Ovary (tissue), 3 donors: Measurements from ENCODE around the gene HSF5.

ENCODE experiments used
- CTCF ChIP-seq, 3 donors: fragments of 450-650 bp in 2 of 3; fragments of 200-600 bp in 1 of 3; IDR thresholded peaks; one replicate each; pipeline versions ENCODE4 v1.5.1 to v1.8.0; 2016 to 2022; ENCODE audit warnings: antibody characterized with exemption in 3 of 3, mild to moderate bottlenecking in 1 of 3
- EP300 ChIP-seq: sonication (generic); formaldehyde crosslinking; IDR thresholded peaks from one replicate; pipeline ENCODE4 v1.6.1; 2017; ENCODE audit warnings: antibody characterized with exemption
- POLR2A ChIP-seq: fragments of 450-650 bp; IDR thresholded peaks from one replicate; pipeline ENCODE4 v1.6.1; 2017; ENCODE audit warnings: antibody characterized with exemption, mild to moderate bottlenecking, moderate library complexity
- donor health status: DM: no; HTN: no; CAD: no.

- TF ChIP-seq CTCF (IDR thresholded peaks at IDR 0.05) (no peak), POLR2A (no peak), EP300 (no peak)
Observed at GRCh38 chr17:58403311-58403710, 84.9 kb downstream of the HSF5 start.
